ENCODE measurements around the gene CCDC6. TPM values are rescaled to one million over a fixed set of nuclear protein-coding genes. Genes with fewer than 3 reads are reported as not detected.

The CCDC6 gene
- total and polyA plus RNA-seq, 2 of the 4 experiments (the other 2 are of a cell fraction), result 21.8 to 30.8 TPM

- no peak overlapping the region for H3K27ac ChIP-seq (ENCODE audit: insufficient read depth, low read length)
- H4K91ac ChIP-seq (ENCODE audit: insufficient read depth, low read depth, low read length), result no peak overlapping the region
- dilution Hi-C loops (cut with HindIII; ENCODE audit: low sequenced_read_pairs, unreplicated experiment), result no loop called here
- H3K9me3 ChIP-seq (ENCODE audit: control insufficient read depth, insufficient read depth, low read length), result no peaks in the 10 kb centered on the region
- no peak overlapping the region for H3K9ac ChIP-seq (ENCODE audit: low read depth, low read length)
- no peak overlapping the region for H3K56ac ChIP-seq (ENCODE audit: extremely low read depth, insufficient read depth, low read length)
- peaks cover 21 to 62% of the 10 kb centered on the region in 2 experiments for H3K79me1 ChIP-seq (ENCODE audit: low read depth in 1 of 2, low read length in 2 of 2)
- no peak overlapping the region for H2BK5ac ChIP-seq (ENCODE audit: low read depth, low read length, poor library complexity, severe bottlenecking)
- in situ Hi-C loops (cut with MboI; ENCODE audit: low sequenced_read_pairs), result no loop called here
- H2BK120ac ChIP-seq (ENCODE audit: low read depth, low read length), result no peak overlapping the region
- no peak overlapping the region for H3K4me3 ChIP-seq (ENCODE audit: insufficient read depth, low read depth, low read length)
- intact Hi-C loops (cut with micrococcal nuclease), result no loop called here
- ATAC-seq (ENCODE audit: low read depth) (no peak), DNase-seq (no peak)
- no peaks in the 10 kb centered on the region for H3K27me3 ChIP-seq (ENCODE audit: control insufficient read depth, insufficient read depth, low read length)
- no peak overlapping the region for H2AFZ ChIP-seq (replicated peaks; ENCODE audit: low read length, poor library complexity)
- no peak overlapping the region for H2AK5ac ChIP-seq (ENCODE audit: low read depth, low read length)
- POLR2A ChIA-PET (ENCODE audit: unreplicated experiment), result no interaction called here
- CTCF ChIA-PET, result no interaction called here
- H3K9me1 ChIP-seq (ENCODE audit: insufficient read depth, low read length), result peaks cover 9% of the 10 kb centered on the region; the same call in 1 of the 2 replicates
- no peak overlapping the region for H4K5ac ChIP-seq (ENCODE audit: low read depth, low read length)
- H3K14ac ChIP-seq (replicated peaks; ENCODE audit: low read depth, low read length), result no peak overlapping the region
- no peak overlapping the region for H3K18ac ChIP-seq (ENCODE audit: low read depth, low read length)
- H4K8ac ChIP-seq (ENCODE audit: low read depth in 2 of 2, low read length in 2 of 2), result no peak overlapping the region
- no CpG with 5 or more reads among the region's 6 CpGs for WGBS, 2 experiments (ENCODE audit: extremely low coverage in 2 of 2, insufficient read length in 1 of 2)
- H2AK9ac ChIP-seq (replicated peaks; ENCODE audit: low read depth, low read length, poor library complexity), result no peak overlapping the region
- TF ChIP-seq MAZ (IDR thresholded peaks at IDR 0.05; ENCODE audit: borderline replicate concordance, low read depth, low read length), result no peak
- TF ChIP-seq NFE2L2 (IDR thresholded peaks at IDR 0.05; ENCODE audit: low read depth, low read length), result no peak
- no peak for TF ChIP-seq FOS (IDR thresholded peaks at IDR 0.05; ENCODE audit: low read depth, low read length)
- no peak for TF ChIP-seq MXI1 (IDR thresholded peaks at IDR 0.05; ENCODE audit: borderline replicate concordance, low read depth, low read length)
- TF ChIP-seq RAD21 (IDR thresholded peaks at IDR 0.05; ENCODE audit: low read length), result no peak
- no peak for TF ChIP-seq CHD1 (IDR thresholded peaks at IDR 0.05; ENCODE audit: low read depth, low read length)
- no peak for TF ChIP-seq SMC3 (IDR thresholded peaks at IDR 0.05; ENCODE audit: low read depth, low read length)
- TF ChIP-seq POLR2A (IDR thresholded peaks at IDR 0.05; ENCODE audit: low read depth, low read length), result no peak
- no peak for TF ChIP-seq USF2 (IDR thresholded peaks at IDR 0.05; ENCODE audit: low read depth, low read length)
- no peak for TF ChIP-seq CTCF (conservative IDR thresholded peaks at IDR 0.05; ENCODE audit: low read depth, low read length)
- no peak for TF ChIP-seq RCOR1 (IDR thresholded peaks at IDR 0.05; ENCODE audit: insufficient replicate concordance, low read length)
- TF ChIP-seq MAFK (IDR thresholded peaks at IDR 0.05; ENCODE audit: low read depth, low read length), result no peak
- no peak for TF ChIP-seq RFX5 (IDR thresholded peaks at IDR 0.05; ENCODE audit: low read depth, low read length)
- no peak for TF ChIP-seq CEBPB (IDR thresholded peaks at IDR 0.05; ENCODE audit: low read depth, low read length)
- TF ChIP-seq BHLHE40 (IDR thresholded peaks at IDR 0.05; ENCODE audit: low read depth, low read length), result no peak
- no peak for TF ChIP-seq ELK1 (IDR thresholded peaks at IDR 0.05; ENCODE audit: borderline replicate concordance, low read depth, low read length)
- peaks cover 24% of the 10 kb centered on the region for H4K20me1 ChIP-seq (ENCODE audit: insufficient read depth, low read length)
- peaks cover 4% of the 10 kb centered on the region for H3K4me1 ChIP-seq (ENCODE audit: control insufficient read depth, insufficient read depth, low read length)
- H2BK15ac ChIP-seq (ENCODE audit: low read depth, low read length), result no peak overlapping the region
- no peak overlapping the region for H2BK20ac ChIP-seq (ENCODE audit: low read depth, low read length)
- H3K36me3 ChIP-seq (ENCODE audit: control insufficient read depth, insufficient read depth, low read length), result no peaks in the 10 kb centered on the region
- H3K4ac ChIP-seq (ENCODE audit: low read depth, low read length), result no peak overlapping the region
- no peak overlapping the region for H3K4me2 ChIP-seq (ENCODE audit: low read depth, low read length)
- no peak overlapping the region for H3K23ac ChIP-seq (ENCODE audit: low read depth, low read length)
- BruUV-seq (replicated peaks), result no TSS peak
These were observed 46.8 kb downstream of the CCDC6 start for GRCh38 chr10:59859570-59859969.

All from IMR-90 (cell line).